Skin of body (tissue), 2 donors: Measurements from ENCODE around the gene PDZRN4. TPM values are rescaled to one million over a fixed set of nuclear protein-coding genes. Genes with fewer than 3 reads are reported as not detected.
"Not testable (repeated sequence)": the region's sequence is repeated elsewhere in the genome, so short reads cannot be mapped to it uniquely, and the experiment has no call there.

ENCODE experiments used
- DNase-seq: peaks from one replicate; lab custom pipeline; 2025; lab: John Stamatoyannopoulos, UW
- total RNA-seq: library from RNA; depleted of rRNA; stranded (reverse); fragments of >200 nt; gene quantifications from one replicate; pipeline ENCODE4 v1.2.3, GENCODE V29; 2014

Gene PDZRN4
- 0.79 TPM for total RNA-seq

DNA sequence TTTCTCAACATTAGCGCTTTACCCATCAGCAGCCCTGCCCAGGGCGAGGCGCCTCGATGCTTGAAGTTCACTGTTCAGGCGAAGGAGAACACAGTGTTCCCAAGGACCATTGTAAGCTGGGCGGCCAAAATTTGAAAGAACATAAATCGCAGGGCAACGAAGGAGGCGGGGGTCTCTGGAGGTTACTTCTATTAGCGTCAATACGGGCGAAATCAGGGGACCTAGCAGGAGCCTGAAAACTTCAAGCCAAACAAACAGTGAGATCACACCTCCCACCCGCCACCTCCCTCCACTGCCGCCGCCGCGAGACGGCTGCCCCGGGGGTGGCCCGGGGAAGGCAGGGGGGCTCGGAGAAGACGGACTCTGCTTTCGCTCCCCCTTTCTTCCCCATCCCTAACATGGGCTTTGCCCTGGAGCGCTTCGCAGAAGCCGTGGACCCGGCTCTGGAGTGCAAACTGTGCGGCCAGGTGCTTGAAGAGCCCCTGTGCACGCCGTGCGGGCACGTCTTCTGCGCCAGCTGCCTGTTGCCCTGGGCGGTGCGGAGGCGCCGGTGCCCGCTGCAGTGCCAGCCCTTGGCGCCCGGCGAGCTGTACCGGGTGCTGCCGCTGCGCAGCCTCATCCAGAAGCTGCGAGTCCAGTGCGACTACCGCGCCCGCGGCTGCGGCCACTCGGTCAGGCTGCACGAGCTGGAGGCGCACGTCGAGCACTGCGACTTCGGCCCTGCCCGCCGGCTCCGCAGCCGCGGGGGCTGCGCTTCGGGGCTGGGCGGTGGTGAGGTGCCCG lies at the start of gene PDZRN4:
Gene PDZRN4 (plus strand): TSS at position 263 of the 783 bp plus-strand sequence.
- no peak for DNase-seq

DNA sequence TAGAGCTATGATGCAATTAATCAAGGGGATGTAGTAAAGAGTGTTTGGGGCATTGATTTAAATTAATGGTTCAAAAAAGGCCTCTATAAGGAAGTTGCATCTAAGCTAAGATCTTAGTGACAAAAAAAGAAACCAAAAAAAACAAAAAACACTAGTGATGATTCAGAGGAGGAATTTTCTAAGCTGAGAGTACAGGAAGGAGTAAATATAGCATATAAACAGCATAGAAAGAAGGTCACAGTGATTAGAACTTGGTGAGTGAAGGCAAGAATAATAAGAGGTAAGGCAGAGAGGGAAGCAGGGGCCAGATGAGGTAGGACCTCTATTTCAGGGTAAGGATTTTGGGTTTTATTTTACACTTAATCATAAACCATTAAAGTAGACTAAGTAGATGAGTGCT lies 48.0 kb upstream of the PDZRN4 start:
- no peak for DNase-seq

DNA sequence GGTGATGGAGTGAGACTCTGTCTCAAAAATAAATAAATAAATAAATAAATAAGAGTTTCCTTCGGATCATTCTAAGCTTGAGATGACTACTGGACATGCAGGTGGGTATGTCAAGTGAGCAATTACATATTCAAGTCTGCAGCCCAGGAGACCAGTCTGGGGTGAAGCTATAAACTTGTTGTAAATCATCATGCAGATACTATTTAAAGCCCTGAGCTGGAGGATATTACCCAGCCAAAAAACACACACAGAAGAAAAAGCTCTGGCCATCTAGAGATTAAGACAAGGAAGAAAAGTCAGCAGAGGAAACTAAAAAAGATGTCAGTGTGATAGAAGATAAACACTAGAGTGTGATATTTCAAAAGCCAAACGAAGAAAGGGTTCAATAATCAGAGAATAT lies 47.0 kb upstream of the PDZRN4 start:
- DNase-seq, result no peak

GRCh38 chr12:41142376-41142775 lies 45.7 kb upstream of the PDZRN4 start:
- DNase-seq, result no peak

DNA sequence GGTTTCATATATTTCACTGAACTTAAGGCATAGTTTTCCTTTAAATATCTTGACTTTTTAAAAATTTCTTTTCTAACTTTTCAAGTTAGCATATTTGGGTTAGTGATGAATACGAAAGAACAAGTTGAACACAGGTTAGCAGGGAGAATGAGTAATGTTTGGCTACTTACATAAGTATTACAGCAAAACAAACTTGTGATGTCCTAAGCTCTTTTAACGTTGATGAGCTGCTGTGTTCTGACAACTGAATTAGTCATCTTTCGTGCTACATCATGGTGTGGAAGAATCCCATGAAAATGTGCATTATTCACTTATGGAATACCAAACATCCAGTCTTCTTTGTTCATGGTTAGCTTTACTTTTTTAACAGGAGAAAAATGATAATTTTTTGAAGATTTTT lies 36.3 kb upstream of the PDZRN4 start:
- no peak for DNase-seq

GRCh38 chr12:41162461-41162860 lies 25.7 kb upstream of the PDZRN4 start:
- no peak for DNase-seq

GRCh38 chr12:41167701-41168100 lies 20.4 kb upstream of the PDZRN4 start:
- no peak for DNase-seq

- DNase-seq, result no peak
These were observed 13.5 kb upstream of the PDZRN4 start for GRCh38 chr12:41174602-41175001.

GRCh38 chr12:41179507-41179906 lies 8.6 kb upstream of the PDZRN4 start:
- DNase-seq, result not testable (repeated sequence)

DNA sequence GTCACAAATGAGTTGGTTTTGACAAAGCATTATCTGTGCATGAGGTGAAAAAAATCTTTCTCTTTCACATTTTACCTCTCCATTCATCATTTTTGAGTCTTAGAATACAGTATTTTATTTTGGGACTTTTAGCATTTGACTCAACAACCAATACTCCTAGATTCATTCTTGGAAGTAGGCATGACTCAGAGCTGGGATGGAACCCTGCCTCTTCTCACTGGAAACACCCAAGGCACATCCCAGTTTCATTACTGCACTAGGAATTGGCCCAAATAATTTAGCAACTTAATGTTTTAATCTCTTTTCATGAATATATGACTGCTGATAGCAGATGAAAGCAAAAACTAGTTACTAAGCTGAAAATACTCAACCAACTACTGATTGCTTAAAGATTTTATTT lies 3.3 kb upstream of the PDZRN4 start:
- DNase-seq, result no peak

- DNase-seq, result peak; percentile 60
These were observed 2.1 kb upstream of the PDZRN4 start for GRCh38 chr12:41186026-41186425.

DNA sequence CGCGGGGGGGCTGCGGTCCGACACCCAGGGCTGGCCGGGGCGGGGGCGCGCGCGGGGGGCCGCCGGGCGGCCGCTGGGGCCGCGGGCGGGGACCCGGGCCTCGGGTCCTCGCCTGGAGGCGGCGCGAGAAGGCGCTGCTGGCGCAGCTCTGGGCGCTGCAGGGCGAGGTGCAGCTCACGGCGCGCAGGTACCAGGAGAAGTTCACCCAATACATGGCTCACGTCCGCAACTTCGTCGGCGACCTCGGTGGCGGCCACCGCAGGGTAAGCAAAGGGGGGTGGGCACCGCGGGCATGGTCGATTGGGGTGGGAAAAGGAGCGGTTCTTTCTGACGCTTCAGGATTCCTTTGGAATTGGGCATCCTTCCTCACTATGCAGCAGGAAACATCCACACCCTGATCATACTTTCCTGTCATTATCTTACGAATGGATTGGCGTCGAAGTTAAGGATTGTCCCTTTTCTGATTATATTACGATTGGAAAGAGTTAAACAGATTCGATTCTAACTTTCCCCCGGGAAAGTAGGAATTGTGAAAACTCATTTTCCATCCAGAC lies 798 bp downstream of the PDZRN4 start:
- no peak for DNase-seq

GRCh38 chr12:41189395-41190251 lies 1.5 kb downstream of the PDZRN4 start:
- no peak for DNase-seq

GRCh38 chr12:41190338-41190737 lies 2.2 kb downstream of the PDZRN4 start:
- DNase-seq, result no peak

GRCh38 chr12:41191549-41191948 lies 3.4 kb downstream of the PDZRN4 start:
- DNase-seq, result not testable (repeated sequence)

- no peak for DNase-seq
These were observed 5.2 kb downstream of the PDZRN4 start for GRCh38 chr12:41193311-41193710.

GRCh38 chr12:41202051-41202450 lies 13.9 kb downstream of the PDZRN4 start:
- no peak for DNase-seq

DNA sequence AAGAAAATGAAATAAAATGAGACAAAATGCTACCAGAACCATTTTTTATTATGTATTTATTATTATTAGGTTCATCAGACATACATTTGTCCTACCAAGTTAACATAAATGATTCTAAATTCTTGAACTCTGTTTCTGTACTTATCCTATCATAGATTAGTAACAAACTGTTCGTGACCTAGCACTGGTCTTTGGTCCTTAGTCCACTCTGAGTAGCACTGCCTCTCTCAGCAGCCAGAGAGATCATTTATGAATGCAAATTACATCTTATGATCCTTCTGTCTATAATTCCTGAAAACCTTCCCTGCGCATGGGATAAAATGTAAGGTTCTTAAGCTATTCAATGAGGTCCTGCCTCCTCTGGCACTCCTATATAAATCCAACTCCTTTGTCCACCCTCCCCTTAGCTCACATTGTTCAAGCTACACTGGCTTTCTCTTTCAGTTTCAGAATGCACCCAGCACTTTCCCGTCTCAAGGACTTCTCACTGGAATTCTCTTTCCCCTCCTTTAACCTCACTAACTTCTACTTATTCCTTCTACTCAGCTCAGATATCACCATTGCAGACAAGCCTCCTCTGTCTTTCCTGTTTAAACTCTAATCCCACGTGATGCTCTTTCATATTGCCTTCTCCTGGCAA lies 17.1 kb downstream of the PDZRN4 start:
- no peak for DNase-seq

GRCh38 chr12:41206298-41206697 lies 18.2 kb downstream of the PDZRN4 start:
- DNase-seq, result no peak

DNA sequence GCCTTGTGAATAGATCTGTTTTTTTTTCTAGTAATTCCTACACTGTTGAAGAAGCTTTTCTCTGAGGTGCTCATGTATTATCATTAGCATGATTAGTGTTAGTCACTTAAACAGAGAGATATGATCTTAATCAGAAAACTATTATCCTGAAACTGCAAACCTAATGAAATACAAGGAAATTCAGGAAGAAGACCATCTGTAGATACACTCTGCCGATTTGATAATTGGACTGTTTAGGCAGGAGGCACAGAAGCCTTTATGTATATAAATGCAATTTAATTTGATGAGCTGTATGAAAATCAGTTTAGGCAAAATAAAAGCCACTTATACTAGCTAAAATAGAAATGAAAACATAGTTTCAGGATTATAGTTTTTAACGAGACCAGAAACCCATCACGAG lies 23.3 kb downstream of the PDZRN4 start:
- DNase-seq, result no peak

- no peak for DNase-seq
These were observed 24.5 kb downstream of the PDZRN4 start for GRCh38 chr12:41212625-41213024.

DNA sequence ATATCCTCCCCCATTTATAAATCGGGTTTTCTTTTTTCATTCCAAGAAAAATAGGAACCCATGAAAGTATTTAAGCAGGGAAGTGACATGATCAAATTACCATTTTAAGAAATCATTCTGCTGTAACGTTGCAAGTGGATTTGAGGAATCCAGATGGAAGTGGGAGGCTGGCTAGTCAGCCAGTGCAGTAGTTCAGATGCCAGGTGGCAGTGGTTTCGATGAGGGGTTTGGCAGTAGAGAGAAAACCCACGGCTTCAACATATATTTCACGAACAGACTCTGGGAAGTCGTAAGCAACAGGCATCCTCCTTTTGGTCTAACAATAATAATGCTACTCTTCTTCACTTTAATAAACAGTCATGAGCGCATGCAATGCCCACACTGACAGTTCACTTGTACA lies 25.0 kb downstream of the PDZRN4 start:
- DNase-seq, result no peak
